H9 (cell line): ENCODE results near the gene SOCS4. TPM values are rescaled to one million over a fixed set of nuclear protein-coding genes. Genes with fewer than 3 reads are reported as not detected.

Experiments
- DNase-seq: peaks from one replicate; pipeline ENCODE4 v3.0.0-alpha.2; 2017
- H2AFZ ChIP-seq: one replicate; pipeline ENCODE4 v1.6.1; 2013; ENCODE audit warnings: mild to moderate bottlenecking, low read length, control low read depth, moderate library complexity
- H2AK5ac ChIP-seq: 2 replicates; pipeline ENCODE4 v1.6.1; 2013; ENCODE audit warnings: low read length, control low read depth, mixed read lengths; ENCODE audit not compliant: insufficient read length
- H2BK120ac ChIP-seq: one replicate; pipeline ENCODE4 v1.6.1; 2013; ENCODE audit warnings: low read depth, mild to moderate bottlenecking, low read length, control low read depth, inconsistent platforms; ENCODE audit not compliant: poor library complexity, severe bottlenecking
- H2BK12ac ChIP-seq: 2 replicates; pipeline ENCODE4 v1.6.1; 2013; ENCODE audit warnings: low read length, control low read depth, mixed read lengths, low read depth; ENCODE audit not compliant: insufficient read length
- H2BK15ac ChIP-seq: 2 replicates; pipeline ENCODE4 v1.6.1; 2013; ENCODE audit warnings: low read depth, low read length, control low read depth
- H2BK20ac ChIP-seq: one replicate; pipeline ENCODE4 v1.6.1; 2013; ENCODE audit warnings: low read depth, mild to moderate bottlenecking, low read length, control low read depth, inconsistent platforms; ENCODE audit not compliant: poor library complexity, severe bottlenecking
- H2BK5ac ChIP-seq: 2 replicates; pipeline ENCODE4 v1.6.1; 2013; ENCODE audit warnings: low read length, control low read depth, mixed read lengths; ENCODE audit not compliant: insufficient read length
- H3K14ac ChIP-seq: 2 replicates; pipeline ENCODE4 v1.6.1; 2013; ENCODE audit warnings: low read length, control low read depth; ENCODE audit not compliant: insufficient read depth
- H3K18ac ChIP-seq: 2 replicates; pipeline ENCODE4 v1.6.1; 2013; ENCODE audit warnings: low read depth, mild to moderate bottlenecking, mixed read lengths, low read length, control low read depth; ENCODE audit not compliant: insufficient read length
- H3K23ac ChIP-seq: 2 replicates; pipeline ENCODE4 v1.6.1; 2013; ENCODE audit warnings: low read length, control low read depth, mixed read lengths, low read depth; ENCODE audit not compliant: insufficient read length
- H3K23me2 ChIP-seq: 2 replicates; pipeline ENCODE4 v1.6.1; 2013; ENCODE audit warnings: low read depth, mild to moderate bottlenecking, mixed read lengths, low read length, control low read depth; ENCODE audit not compliant: insufficient read length, poor library complexity, severe bottlenecking
- H3K27ac ChIP-seq: 2 replicates; pipeline ENCODE4 v1.5.1; 2013; ENCODE audit warnings: low read length, control low read depth, mixed read lengths, low read depth; ENCODE audit not compliant: insufficient read length
- H3K27me3 ChIP-seq: 2 replicates; pipeline ENCODE4 v1.6.1; 2013; ENCODE audit warnings: low read length, control low read depth, inconsistent platforms; ENCODE audit not compliant: insufficient read depth
- H3K4ac ChIP-seq: 2 replicates; pipeline ENCODE4 v1.6.1; 2013; ENCODE audit warnings: low read depth, mild to moderate bottlenecking, control low read depth, inconsistent platforms, low read length, moderate library complexity
- H3K4me1 ChIP-seq: 2 replicates; pipeline ENCODE4 v1.6.1; 2013; ENCODE audit warnings: low read length, control low read depth, inconsistent platforms; ENCODE audit not compliant: insufficient read depth
- H3K4me2 ChIP-seq: 2 replicates; pipeline ENCODE4 v1.6.1; 2013; ENCODE audit warnings: low read length, control low read depth, mixed read lengths; ENCODE audit not compliant: insufficient read length, insufficient read depth
- H3K56ac ChIP-seq: 2 replicates; pipeline ENCODE4 v1.6.1; 2013; ENCODE audit warnings: low read depth, mild to moderate bottlenecking, mixed read lengths, low read length, control low read depth; ENCODE audit not compliant: insufficient read length
- H3K79me1 ChIP-seq: 2 replicates; pipeline ENCODE4 v1.6.1; 2013; ENCODE audit warnings: low read depth, mild to moderate bottlenecking, moderate library complexity, low read length, control low read depth, inconsistent platforms; ENCODE audit not compliant: insufficient read depth, poor library complexity, severe bottlenecking
- H3K79me2 ChIP-seq: 2 replicates; pipeline ENCODE4 v1.6.1; 2013; ENCODE audit warnings: low read length, control low read depth, inconsistent platforms; ENCODE audit not compliant: insufficient read depth
- H3K9ac ChIP-seq: 2 replicates; pipeline ENCODE4 v1.6.1; 2013; ENCODE audit warnings: low read length, control low read depth, mixed read lengths; ENCODE audit not compliant: insufficient read length; ENCODE audit errors: extremely low read depth
- H3K9me3 ChIP-seq: one replicate; pipeline ENCODE4 v1.6.1; 2013; ENCODE audit warnings: low read depth, low read length, inconsistent platforms; ENCODE audit not compliant: control insufficient read depth
- H3T11ph ChIP-seq: one replicate; pipeline ENCODE4 v1.6.1; 2013; ENCODE audit warnings: mild to moderate bottlenecking, low read length, control low read depth, inconsistent platforms
- H4K20me1 ChIP-seq: one replicate; pipeline ENCODE4 v1.6.1; 2013; ENCODE audit not compliant: control insufficient read depth, insufficient read length, insufficient read depth
- H4K5ac ChIP-seq: 2 replicates; pipeline ENCODE4 v1.6.1; 2013; ENCODE audit warnings: low read depth, mild to moderate bottlenecking, mixed read lengths, low read length, control low read depth; ENCODE audit not compliant: insufficient read length
- H4K8ac ChIP-seq: replicated peaks from 2 replicates; pipeline ENCODE4 v1.6.1; 2013; ENCODE audit warnings: low read length, control low read depth, mixed read lengths, low read depth; ENCODE audit not compliant: insufficient read length
- H4K91ac ChIP-seq: 2 replicates; pipeline ENCODE4 v1.6.1; 2013; ENCODE audit warnings: low read depth, mild to moderate bottlenecking, moderate library complexity, mixed read lengths, low read length, control low read depth; ENCODE audit not compliant: insufficient read length
- H3K27ac Mint-ChIP-seq, 3 experiments: 2 replicates in 2 of 3; 3 replicates in 1 of 3; pipeline ENCODE4 v1.8.0; 2020 to 2021; ENCODE audit warnings: mixed read lengths in 3 of 3, mild to moderate bottlenecking in 1 of 3, moderate library complexity in 1 of 3
- H3K27me3 Mint-ChIP-seq: 2 replicates; pipeline ENCODE4 v1.8.0; 2021; ENCODE audit warnings: low read depth, mild to moderate bottlenecking, moderate library complexity, mixed read lengths
- H3K36me3 Mint-ChIP-seq, 3 experiments: 2 replicates in 2 of 3; 3 replicates in 1 of 3; pipeline ENCODE4 v1.8.0; 2020 to 2021; ENCODE audit warnings: low read depth in 3 of 3, mixed read lengths in 3 of 3; ENCODE audit not compliant: insufficient read depth in 1 of 3
- H3K4me1 Mint-ChIP-seq, 2 experiments: 2 replicates each; pipeline ENCODE4 v1.8.0; 2020; ENCODE audit warnings: mixed read lengths in 2 of 2
- H3K4me3 Mint-ChIP-seq, 2 experiments: 2 replicates in 1 of 2; 3 replicates in 1 of 2; pipeline ENCODE4 v1.8.0; 2020 to 2021; ENCODE audit warnings: mild to moderate bottlenecking in 2 of 2, mixed read lengths in 2 of 2, moderate library complexity in 1 of 2
- H3K9me3 Mint-ChIP-seq, 2 experiments: 2 replicates in 1 of 2; 3 replicates in 1 of 2; pipeline ENCODE4 v1.8.0; 2020; ENCODE audit warnings: mild to moderate bottlenecking in 2 of 2, mixed read lengths in 2 of 2, moderate library complexity in 1 of 2
- WGBS: extraction: QIAGEN DNeasy Blood & Tissue Kit; methylation state at CpG from one replicate; pipeline ENCODE4 v1.1.7; 2013; ENCODE audit warnings: missing lambda C conversion rate, low lambda C conversion rate, mixed read lengths; ENCODE audit not compliant: insufficient read length; ENCODE audit errors: extremely low coverage; 5-methylcytosine and 5-hydroxymethylcytosine counted together
- total RNA-seq: library from RNA; stranded (reverse); gene quantifications from 2 replicates; pipeline ENCODE4 v1.2.1, GENCODE V29; 2021
- TF ChIP-seq, protein P1 (sequence below): fragments of 200-600 bp; sonication (generic); conservative IDR thresholded peaks from 3 replicates; pipeline ENCODE4 v1.8.0; 2021; ENCODE audit warnings: antibody characterized with exemption, mild to moderate bottlenecking

The SOCS4 gene
- total RNA-seq, 1 experiment from 2014 or later: 38.5 TPM

DNA sequence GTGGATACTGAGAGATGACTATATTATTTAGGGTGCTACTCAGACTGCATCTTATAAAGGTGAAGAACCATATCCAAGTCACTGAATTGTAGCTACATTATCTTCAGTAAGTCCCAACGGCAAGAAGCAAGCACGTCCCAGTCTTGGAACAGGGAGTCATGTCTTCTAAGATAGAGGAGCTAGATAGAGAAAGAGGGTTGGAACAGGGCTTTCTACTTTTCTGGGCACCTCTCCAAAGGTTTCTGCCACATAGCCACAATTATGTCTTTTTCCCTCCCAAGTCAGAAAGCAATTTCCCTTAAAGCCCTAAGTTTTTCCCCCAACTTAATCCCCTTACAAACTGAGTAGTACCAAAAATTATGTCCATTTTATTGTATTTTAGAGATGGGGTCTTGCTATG is 46.8 kb downstream of the SOCS4 start:
- no peak overlapping the region for H4K5ac ChIP-seq
- no peak overlapping the region for H2BK120ac ChIP-seq
- TF ChIP-seq, protein P1, sequence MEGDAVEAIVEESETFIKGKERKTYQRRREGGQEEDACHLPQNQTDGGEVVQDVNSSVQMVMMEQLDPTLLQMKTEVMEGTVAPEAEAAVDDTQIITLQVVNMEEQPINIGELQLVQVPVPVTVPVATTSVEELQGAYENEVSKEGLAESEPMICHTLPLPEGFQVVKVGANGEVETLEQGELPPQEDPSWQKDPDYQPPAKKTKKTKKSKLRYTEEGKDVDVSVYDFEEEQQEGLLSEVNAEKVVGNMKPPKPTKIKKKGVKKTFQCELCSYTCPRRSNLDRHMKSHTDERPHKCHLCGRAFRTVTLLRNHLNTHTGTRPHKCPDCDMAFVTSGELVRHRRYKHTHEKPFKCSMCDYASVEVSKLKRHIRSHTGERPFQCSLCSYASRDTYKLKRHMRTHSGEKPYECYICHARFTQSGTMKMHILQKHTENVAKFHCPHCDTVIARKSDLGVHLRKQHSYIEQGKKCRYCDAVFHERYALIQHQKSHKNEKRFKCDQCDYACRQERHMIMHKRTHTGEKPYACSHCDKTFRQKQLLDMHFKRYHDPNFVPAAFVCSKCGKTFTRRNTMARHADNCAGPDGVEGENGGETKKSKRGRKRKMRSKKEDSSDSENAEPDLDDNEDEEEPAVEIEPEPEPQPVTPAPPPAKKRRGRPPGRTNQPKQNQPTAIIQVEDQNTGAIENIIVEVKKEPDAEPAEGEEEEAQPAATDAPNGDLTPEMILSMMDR: no peak
- no peak overlapping the region for H2BK5ac ChIP-seq
- no peak overlapping the region for H2BK20ac ChIP-seq
- H3K4me2 ChIP-seq: no peak overlapping the region
- H3K79me1 ChIP-seq: no peaks in the 10 kb centered on the region
- H2AFZ ChIP-seq: no peak overlapping the region
- H3K23ac ChIP-seq: no peak overlapping the region
- H3T11ph ChIP-seq: no peak overlapping the region
- Mint-ChIP-seq H3K36me3 (no peaks in the 10 kb centered on the region), H3K27ac (no peak overlapping the region), H3K9me3 (no peaks in the 10 kb centered on the region), H3K27me3 (no peaks in the 10 kb centered on the region), H3K4me1 (peaks cover 12 to 13% of the 10 kb centered on the region in 2 experiments), H3K4me3 (no peak overlapping the region)
- H2BK15ac ChIP-seq: no peak overlapping the region
- H3K4ac ChIP-seq: no peak overlapping the region
- no peaks in the 10 kb centered on the region for H3K79me2 ChIP-seq
- H3K14ac ChIP-seq: no peak overlapping the region
- no CpG with 5 or more reads among the region's 2 CpGs for WGBS
- no peaks in the 10 kb centered on the region; the same call in 1 of the 2 replicates for H3K4me1 ChIP-seq
- no peak overlapping the region for H3K27ac ChIP-seq
- no peaks in the 10 kb centered on the region for H3K9me3 ChIP-seq
- no peaks in the 10 kb centered on the region for H3K23me2 ChIP-seq
- no peak overlapping the region for H2AK5ac ChIP-seq
- no peak overlapping the region for H3K9ac ChIP-seq
- no peak overlapping the region for H4K91ac ChIP-seq
- no peak for DNase-seq
- no peak overlapping the region for H4K8ac ChIP-seq
- H3K18ac ChIP-seq: no peak overlapping the region
- no peaks in the 10 kb centered on the region for H4K20me1 ChIP-seq
- no peak overlapping the region for H3K56ac ChIP-seq
- no peaks in the 10 kb centered on the region for H3K27me3 ChIP-seq
- no peak overlapping the region for H2BK12ac ChIP-seq
